Hepatocyte (in vitro differentiated cells): Measurements from ENCODE around the gene MEG3.

Experiments
- EZH2phosphoT487 ChIP-seq: fragments of 200-600 bp; sonication (generic); IDR thresholded peaks from one replicate; pipeline ENCODE4 v1.6.1; 2018; ENCODE audit warnings: antibody characterized with exemption, mild to moderate bottlenecking, low read depth, moderate library complexity; ENCODE audit not compliant: unreplicated experiment, severe bottlenecking
- TF ChIP-seq, protein P1 (sequence below): fragments of 200-600 bp; sonication (generic); IDR thresholded peaks from 2 replicates; pipeline ENCODE4 v1.5.1; 2016; ENCODE audit warnings: antibody characterized with exemption, mild to moderate bottlenecking; ENCODE audit not compliant: poor library complexity

DNA sequence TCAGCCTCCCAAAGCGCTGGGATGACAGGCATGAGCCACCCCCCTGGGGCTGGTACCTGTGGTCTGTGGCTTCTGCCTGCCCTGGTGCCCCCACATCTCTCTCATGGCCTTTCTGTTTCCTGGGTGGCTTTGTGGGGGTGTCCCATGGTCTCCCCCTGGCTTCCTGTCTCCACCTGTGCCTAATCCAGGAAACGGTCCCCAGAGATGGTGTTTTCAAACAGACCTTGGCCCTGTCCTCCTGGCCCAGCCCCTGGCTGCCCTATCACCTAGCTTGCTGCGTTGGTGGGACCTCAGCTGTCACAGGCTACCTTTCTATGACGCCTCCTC lies 18.1 kb downstream of the MEG3 start:
- TF ChIP-seq, protein P1, sequence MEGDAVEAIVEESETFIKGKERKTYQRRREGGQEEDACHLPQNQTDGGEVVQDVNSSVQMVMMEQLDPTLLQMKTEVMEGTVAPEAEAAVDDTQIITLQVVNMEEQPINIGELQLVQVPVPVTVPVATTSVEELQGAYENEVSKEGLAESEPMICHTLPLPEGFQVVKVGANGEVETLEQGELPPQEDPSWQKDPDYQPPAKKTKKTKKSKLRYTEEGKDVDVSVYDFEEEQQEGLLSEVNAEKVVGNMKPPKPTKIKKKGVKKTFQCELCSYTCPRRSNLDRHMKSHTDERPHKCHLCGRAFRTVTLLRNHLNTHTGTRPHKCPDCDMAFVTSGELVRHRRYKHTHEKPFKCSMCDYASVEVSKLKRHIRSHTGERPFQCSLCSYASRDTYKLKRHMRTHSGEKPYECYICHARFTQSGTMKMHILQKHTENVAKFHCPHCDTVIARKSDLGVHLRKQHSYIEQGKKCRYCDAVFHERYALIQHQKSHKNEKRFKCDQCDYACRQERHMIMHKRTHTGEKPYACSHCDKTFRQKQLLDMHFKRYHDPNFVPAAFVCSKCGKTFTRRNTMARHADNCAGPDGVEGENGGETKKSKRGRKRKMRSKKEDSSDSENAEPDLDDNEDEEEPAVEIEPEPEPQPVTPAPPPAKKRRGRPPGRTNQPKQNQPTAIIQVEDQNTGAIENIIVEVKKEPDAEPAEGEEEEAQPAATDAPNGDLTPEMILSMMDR, result no peak
- no peak for TF ChIP-seq EZH2phosphoT487
